ENCODE measurements around the gene LIMS1.
"Not testable (repeated sequence)": the region's sequence is repeated elsewhere in the genome, so short reads cannot be mapped to it uniquely, and the experiment has no call there.

- TF ChIP-seq CTCF (optimal IDR thresholded peaks at IDR 0.05 in 1 of 3, IDR thresholded peaks at IDR 0.05 in 1 of 3, conservative IDR thresholded peaks at IDR 0.05 in 1 of 3; ENCODE audit: extremely low read depth in 1 of 3, insufficient read depth in 2 of 3, low read length in 3 of 3); EZH2 (IDR thresholded peaks at IDR 0.05; ENCODE audit: low read length): not testable (repeated sequence)
Observed at GRCh38 chr2:108656282-108656681, 122.0 kb downstream of the LIMS1 start.
